Erythroblast (primary cell): ENCODE results near the gene DNAJC1.

Experiments used
- GATA1 ChIP-seq: IDR thresholded peaks from 2 replicates; pipeline ENCODE4 v1.6.1; 2011; ENCODE audit warnings: low read depth, mild to moderate bottlenecking, control low read depth, low read length, moderate library complexity
- POLR2A ChIP-seq: IDR thresholded peaks from 2 replicates; pipeline ENCODE4 v1.6.1; 2011; ENCODE audit warnings: mild to moderate bottlenecking, low read length

GRCh38 chr10:21727452-21728168, 275.9 kb downstream of the DNAJC1 start:
- no peak for TF ChIP-seq POLR2A
- no peak for TF ChIP-seq GATA1
